ENCODE data around the gene APOE.

DNA sequence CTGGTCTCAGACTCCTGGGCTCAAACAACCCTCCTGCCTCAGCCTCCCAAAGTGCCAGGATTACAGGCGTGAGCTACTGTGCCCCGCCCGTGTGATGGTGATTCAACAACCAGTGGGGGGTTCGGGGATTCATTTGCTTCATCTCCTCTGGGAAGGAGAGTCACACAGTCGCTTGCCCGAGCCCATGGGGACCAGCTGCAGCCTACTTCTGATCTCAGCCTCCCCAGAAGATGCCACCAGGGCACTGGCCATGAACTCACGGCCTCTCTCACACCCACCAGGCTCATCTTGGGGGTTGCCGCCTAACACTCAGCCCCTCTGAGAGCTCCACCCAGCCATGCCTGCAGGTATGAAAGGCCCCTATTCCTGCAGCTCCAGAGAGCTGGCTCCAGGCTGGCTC lies 7.8 kb upstream of the APOE start:
- no peak for TF ChIP-seq POLR2A (IDR thresholded peaks at IDR 0.05)
- TF ChIP-seq, protein P1, sequence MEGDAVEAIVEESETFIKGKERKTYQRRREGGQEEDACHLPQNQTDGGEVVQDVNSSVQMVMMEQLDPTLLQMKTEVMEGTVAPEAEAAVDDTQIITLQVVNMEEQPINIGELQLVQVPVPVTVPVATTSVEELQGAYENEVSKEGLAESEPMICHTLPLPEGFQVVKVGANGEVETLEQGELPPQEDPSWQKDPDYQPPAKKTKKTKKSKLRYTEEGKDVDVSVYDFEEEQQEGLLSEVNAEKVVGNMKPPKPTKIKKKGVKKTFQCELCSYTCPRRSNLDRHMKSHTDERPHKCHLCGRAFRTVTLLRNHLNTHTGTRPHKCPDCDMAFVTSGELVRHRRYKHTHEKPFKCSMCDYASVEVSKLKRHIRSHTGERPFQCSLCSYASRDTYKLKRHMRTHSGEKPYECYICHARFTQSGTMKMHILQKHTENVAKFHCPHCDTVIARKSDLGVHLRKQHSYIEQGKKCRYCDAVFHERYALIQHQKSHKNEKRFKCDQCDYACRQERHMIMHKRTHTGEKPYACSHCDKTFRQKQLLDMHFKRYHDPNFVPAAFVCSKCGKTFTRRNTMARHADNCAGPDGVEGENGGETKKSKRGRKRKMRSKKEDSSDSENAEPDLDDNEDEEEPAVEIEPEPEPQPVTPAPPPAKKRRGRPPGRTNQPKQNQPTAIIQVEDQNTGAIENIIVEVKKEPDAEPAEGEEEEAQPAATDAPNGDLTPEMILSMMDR (IDR thresholded peaks at IDR 0.05): no peak

Data from body of pancreas (tissue), 4 donors.